Erythroblast (primary cell): ENCODE data around the gene CALR3.
"Not testable (repeated sequence)": the region's sequence is repeated elsewhere in the genome, so short reads cannot be mapped to it uniquely, and the experiment has no call there.

Source experiments
- DNase-seq, 2 experiments: peaks; one replicate each; lab custom pipeline; 2025; lab: John Stamatoyannopoulos, UW
- GATA1 ChIP-seq: IDR thresholded peaks from 2 replicates; pipeline ENCODE4 v1.6.1; 2011; ENCODE audit warnings: low read depth, mild to moderate bottlenecking, control low read depth, low read length, moderate library complexity
- POLR2A ChIP-seq: IDR thresholded peaks from 2 replicates; pipeline ENCODE4 v1.6.1; 2011; ENCODE audit warnings: mild to moderate bottlenecking, low read length

CALR3 gene, protein sequence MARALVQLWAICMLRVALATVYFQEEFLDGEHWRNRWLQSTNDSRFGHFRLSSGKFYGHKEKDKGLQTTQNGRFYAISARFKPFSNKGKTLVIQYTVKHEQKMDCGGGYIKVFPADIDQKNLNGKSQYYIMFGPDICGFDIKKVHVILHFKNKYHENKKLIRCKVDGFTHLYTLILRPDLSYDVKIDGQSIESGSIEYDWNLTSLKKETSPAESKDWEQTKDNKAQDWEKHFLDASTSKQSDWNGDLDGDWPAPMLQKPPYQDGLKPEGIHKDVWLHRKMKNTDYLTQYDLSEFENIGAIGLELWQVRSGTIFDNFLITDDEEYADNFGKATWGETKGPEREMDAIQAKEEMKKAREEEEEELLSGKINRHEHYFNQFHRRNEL

DNA sequence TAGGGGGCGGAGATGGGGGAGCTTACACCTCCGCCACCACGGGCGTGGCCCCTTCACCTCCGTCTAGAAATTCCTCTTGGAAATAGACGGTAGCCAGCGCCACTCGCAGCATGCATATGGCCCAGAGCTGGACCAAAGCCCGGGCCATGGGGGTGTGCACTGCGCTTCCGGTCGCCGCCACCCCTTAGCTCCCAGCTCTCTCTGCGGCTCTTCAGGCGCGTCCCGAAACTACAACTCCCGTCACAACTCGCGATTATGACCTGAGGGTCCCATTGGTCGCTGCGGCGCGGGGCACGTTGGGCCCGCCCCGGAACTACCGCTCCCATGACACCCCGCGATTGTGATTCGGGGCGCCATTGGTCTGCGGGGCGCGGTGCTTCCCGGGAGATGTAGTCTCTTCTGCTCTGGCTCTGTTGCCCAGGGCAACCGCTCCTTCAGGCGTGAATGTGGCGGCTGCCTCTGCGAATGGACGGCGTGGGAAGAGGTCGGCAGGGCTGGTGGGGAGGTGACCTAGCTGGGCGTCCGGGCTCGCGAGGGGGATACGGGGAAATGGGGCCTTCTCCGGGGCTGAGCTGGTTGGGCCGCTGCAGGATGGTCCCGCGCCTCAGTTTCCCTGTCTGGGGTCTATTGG, at the start of gene CALR3, which contains the start of gene C19orf44:
Gene CALR3, minus strand, starts transcription at position 186 of the 631 bp plus-strand sequence. Its CDS starts 38 bp downstream, at position 148.
Gene C19orf44, plus strand, starts transcription at position 413 of the 631 bp plus-strand sequence. CDS start 4,399 bp downstream, outside the sequence.
- TF ChIP-seq GATA1 (no peak), POLR2A (peak; percentile 61)
- DNase-seq = peak; percentile 99

- no peak for TF ChIP-seq GATA1
- no peak for TF ChIP-seq POLR2A
- no peak for DNase-seq
Observed at GRCh38 chr19:16544473-16545231, 48.7 kb upstream of the CALR3 start.

- not testable (repeated sequence) for DNase-seq
Observed at GRCh38 chr19:16543734-16544133, 47.8 kb upstream of the CALR3 start.

GRCh38 chr19:16542910-16543472, 47.0 kb upstream of the CALR3 start:
- peak; percentile 74 to 80 for DNase-seq
- TF ChIP-seq POLR2A (no peak), GATA1 (no peak)

GRCh38 chr19:16542045-16542909, 46.3 kb upstream of the CALR3 start, which contains the start of gene CHERP:
Gene CHERP (minus strand): TSS chr19:16542437. CDS start chr19:16542378, 59 bp downstream.
- no peak for TF ChIP-seq GATA1
- peak; percentile 87 for TF ChIP-seq POLR2A
- peak; percentile 96 to 97 for DNase-seq

- no peak for TF ChIP-seq GATA1
- no peak for TF ChIP-seq POLR2A
- no peak for DNase-seq
Observed at GRCh38 chr19:16541526-16542044, 45.6 kb upstream of the CALR3 start.

DNA sequence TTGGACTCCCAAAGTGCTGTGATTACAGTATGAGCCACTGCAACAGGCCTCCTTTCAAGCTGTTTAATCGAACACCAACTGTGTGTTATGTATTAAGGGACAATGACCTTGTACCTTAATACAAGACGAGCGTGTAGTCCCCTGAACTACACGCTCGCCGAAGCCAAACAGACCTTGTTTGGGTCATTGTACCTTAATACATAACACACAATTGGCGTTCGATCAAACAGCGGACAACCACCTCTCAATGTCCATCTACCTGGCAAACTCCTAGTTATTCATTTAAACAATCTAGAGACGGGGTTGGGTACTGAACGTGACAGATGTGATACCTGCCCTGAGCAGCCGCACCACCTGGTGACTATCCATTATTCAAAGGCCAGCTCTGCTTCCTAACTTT, 45.0 kb upstream of the CALR3 start:
- no peak for DNase-seq
- TF ChIP-seq GATA1 (no peak), POLR2A (no peak)

DNA sequence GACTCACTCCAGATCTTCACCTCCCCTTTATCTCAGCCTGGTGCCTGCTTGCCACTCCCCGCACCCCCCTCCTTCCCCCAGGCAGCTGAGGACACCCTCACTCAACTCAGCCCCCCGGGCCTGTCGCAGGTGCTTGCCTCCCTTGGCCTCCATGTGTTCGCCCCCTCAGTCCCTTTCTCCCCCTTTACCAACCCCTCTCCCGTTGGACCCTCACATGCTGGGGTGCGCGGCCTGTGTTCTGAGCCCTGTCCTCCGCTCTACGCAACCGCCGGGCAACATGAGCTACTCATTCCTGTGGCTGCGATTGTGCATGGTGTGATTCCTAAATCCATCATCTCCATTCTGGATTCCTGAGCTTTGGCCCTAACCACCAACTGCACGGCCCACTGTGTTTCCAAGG, 41.1 kb upstream of the CALR3 start:
- TF ChIP-seq POLR2A = no peak

DNA sequence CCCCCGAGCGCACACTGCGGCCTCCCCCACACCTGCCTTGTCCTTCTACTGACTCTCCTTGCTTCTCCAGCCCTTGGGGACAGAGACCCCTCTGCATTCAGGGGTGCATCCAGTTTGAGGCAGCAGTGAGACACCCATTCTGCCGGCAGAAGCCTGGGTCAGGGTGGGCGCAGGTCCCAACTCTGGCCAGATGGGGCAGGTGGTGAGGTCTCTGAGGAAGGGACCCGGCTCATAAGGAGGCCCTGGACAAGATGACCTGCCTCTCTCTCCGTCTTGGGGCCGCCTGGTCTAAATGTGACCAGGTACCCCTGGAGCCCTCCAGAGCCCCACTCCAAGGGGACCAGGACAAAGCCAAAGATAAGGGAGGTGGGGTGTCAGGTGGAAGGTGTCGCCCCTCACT, 40.2 kb upstream of the CALR3 start:
- no peak for DNase-seq
- no peak for TF ChIP-seq GATA1
- no peak for TF ChIP-seq POLR2A

More for the DNA sequence above, 41.1 kb upstream of the CALR3 start:
- DNase-seq = no peak

DNA sequence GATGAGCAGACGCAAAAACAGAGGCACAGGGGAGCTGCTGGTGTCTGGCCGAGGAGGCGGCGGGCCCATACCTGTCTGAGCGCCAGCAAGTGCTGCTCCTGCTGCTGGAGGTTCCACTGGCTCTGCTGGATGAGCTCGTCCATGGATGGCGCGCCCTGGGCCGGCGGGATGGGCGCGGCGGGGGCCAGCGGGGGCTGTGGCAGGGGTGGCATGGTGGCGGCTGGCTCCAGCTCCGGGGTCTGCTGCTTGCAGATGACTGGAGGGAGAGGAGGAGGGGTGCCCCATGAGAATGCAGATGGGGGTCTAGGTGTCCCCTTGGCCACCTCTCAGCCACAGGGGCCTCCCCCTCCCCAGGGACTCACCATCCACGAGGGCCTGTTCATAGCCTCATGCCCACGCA, 39.4 kb upstream of the CALR3 start:
- TF ChIP-seq GATA1 (no peak), POLR2A (no peak)
- no peak for DNase-seq

DNA sequence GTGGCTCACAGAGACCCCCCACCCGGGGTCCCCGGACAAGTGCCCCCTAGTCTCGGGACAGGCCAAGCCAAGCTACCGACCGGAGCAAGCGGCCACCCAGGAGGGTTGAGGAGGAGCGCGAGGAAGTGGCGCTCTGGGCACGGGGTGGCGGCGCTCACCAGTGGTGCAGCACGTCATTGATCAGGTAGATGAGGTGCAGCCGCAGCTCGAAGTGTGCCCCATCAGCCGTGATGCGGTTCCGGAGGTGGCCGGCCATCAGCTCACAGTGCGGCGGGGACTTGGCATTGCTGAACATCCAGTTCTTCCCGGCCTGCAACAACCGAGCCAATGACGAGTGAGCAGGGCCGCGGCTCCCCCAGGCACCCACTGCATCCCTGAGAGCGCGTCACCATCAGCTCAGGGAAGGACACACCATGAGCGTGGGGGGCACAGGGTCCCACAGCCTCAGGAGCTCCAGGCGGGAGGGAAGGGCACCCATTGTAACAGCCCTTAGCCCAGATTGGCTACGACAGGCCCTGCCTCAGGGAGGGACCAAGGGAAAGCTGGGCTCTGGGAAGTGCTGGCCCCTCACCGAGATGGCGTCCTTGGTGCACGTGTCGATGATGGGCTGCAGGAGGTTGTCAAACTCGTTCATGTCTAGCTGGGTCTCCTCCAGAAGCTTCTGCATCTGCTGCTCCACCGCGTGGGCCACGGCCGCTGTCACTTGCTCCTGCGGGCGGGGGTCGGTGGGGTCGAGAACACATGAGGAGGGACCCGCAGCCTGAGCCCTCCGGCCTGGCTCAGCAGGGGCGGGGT, 36.7 kb upstream of the CALR3 start:
- DNase-seq = no peak
- no peak for TF ChIP-seq POLR2A

GRCh38 chr19:16531380-16531669, 35.4 kb upstream of the CALR3 start:
- no peak for TF ChIP-seq POLR2A
- TF ChIP-seq GATA1 = no peak
- no peak for DNase-seq
